Brain pericyte (primary cell): ENCODE results near the gene ASAH2.
"Not testable (repeated sequence)": the region's sequence is repeated elsewhere in the genome, so short reads cannot be mapped to it uniquely, and the experiment has no call there.

ENCODE experiments used
- DNase-seq: peaks from one replicate; pipeline ENCODE4 v3.0.0-alpha.2; 2012; ENCODE audit warnings: low read depth, low spot score

The ASAH2 gene

DNA sequence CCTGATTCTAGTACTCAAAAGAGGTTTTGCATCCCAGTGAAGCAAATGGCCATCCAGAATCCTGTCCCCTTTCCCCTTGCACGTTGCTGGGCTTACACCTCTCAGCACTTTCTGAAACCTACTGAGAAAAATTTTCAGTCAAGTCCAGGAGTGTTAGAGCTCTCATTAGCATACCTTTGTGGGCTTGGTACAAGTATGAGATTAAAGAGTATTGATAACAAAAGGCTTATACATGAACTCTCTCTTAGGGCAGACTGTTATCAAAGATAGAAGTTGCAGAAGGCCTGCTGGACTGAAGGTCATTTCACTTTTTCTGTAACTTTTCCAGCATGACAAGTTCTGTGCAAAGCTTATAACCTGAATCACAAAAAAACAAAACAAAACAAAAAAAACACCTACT lies at the start of gene ASAH2:
TSS of gene ASAH2 (minus strand) at position 123 of the 400 bp plus-strand sequence. CDS start 2,906 bp downstream, outside the sequence.
- no peak for DNase-seq

DNA sequence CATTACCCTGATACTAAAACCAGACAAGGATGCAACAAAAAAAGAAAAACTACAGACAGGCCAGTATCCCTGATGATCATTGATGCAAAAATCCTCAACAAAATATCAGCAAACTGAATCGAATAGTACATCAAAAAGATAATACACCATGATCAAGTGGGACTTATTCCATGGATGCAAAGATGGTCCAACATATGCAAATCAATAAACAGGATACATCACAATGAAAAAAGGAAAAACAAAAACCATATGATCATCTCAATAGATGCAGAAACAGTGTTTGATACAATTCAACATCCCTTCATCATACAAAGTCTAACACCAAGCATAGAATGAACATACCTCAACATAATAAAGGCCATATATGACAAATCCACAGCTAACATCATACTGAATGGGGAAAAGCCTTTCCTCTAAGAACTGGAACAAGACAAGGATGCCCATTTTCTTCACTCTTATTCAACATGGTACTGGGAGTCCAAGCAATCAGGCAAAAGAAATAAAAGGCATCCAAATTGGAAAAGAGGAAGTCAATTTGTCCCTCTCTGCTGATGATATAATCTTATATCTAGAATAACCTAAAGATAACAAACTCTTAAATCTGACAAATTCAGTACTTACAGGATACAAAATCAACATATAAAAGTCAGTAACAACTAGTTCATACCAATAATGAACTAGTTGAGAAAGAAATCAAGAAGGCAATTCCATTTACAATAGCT lies 48.8 kb upstream of the ASAH2 start:
- no peak for DNase-seq

DNA sequence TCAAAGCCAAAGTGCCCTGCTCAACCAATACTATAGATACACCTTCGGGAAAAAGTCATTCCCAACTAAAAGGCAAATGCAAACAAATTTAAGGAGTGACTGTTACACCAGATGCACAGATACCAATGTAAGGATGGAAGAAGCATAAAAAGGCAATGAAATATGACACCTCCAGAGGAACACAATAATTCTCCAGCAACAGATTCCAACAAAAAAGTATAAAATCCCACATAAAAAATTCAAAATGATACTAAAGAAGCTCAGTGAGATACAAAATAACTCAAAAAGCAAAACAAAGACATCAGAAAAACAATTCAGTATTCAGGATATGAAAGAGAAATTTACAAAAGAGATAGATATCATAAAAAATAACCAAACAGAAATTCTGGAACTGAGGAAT lies 44.1 kb upstream of the ASAH2 start:
- DNase-seq, result no peak

DNA sequence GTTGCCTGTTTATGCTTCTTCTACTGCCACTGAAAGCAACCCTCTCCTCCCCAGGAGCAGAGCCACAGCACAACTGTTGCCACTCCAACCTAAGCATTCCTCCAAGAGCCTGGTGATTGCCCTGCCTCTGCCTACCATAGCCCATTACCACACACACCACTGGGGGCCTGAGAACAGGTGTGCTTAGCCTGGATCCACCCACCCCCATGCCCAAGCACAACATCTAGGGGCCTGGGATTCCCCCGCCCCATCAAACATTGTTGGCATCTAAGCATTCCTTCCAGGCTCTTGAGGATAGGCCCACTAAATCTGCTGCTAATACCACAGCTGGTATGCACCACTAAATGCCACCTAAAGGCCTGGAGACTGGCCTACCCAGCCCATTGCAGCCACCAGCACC lies 43.3 kb upstream of the ASAH2 start:
- DNase-seq, result no peak

DNA sequence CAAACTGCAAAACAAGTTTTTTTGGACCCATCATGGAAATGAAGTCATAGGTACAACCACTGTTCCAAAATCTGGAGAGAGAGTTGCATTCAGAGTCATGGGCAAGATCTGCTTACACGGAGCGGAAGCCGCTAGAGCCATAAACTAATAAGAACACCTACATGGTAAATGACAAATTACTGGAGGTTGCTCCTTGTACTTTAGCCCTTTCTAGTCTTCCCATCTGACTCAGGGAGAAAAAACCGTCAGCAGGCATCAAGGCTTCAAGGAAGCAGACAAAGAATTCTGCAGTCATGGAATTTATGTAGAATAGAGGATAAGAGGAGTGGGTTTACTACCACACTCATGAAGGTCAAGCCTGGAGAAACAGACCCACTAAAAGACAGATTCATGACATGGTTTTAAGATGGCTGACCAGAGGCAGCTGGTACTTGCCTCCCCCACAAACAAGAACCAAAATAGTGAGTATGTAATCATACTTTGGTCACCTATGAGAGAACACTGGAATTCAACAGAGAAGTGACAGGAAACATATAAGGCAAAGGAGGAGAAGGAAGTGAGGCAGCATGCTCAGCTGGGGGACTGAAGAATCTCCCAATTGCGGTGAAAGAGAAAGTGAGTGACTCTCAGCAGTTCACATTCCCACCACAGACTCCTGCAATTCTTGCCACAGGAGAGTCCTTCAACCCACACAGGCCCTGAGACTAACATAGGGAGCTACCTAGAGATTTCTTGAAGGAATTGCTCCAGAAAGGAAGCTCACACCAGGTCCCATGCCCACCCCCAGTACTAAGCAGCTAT lies 42.4 kb upstream of the ASAH2 start:
- DNase-seq, result no peak

DNA sequence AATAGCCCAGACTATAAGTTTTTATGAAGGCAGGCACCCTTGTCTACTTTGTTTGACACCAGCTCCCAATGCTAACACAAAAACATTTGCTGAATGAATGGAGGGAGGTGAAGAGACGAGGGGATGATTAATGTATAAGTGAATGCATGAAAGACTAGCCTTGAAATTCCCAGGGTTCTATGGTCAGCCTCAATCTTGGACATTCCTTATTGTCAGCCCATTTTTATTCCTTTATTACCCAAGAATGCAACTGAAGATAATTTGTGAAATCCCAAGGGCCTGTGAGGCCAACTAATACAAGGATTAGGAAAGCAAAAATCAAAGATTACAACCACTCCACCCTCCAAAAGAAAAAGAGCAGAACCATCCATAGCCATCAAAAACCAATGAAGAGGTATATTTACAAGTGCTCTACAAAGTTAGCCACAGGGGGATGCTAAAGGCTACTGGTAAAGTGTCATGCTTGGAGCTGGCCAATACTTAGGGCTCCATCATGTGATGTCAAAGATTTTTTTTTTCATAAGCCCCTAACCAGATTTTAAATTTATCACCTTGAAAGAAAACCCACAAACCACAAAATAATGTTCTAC lies 40.0 kb upstream of the ASAH2 start:
- no peak for DNase-seq

DNA sequence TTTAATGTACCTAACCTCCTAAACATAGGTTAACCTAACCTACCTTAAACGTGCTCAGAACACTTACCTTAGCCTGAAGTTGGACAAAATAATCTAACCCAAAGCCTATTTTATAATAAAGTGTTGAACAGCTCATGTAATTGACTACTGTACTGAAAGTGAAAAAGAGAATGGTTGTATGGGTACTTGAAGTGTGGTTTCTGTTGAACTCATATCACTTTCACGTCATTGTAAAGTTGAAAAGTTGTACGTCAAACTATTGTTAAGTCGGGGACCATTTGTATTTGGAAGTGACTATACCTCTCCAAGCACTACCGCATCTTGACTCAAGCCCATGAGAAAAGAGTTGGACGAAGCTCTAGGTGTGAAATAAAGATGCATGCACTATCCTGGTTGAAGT lies 37.9 kb upstream of the ASAH2 start:
- DNase-seq, result no peak

DNA sequence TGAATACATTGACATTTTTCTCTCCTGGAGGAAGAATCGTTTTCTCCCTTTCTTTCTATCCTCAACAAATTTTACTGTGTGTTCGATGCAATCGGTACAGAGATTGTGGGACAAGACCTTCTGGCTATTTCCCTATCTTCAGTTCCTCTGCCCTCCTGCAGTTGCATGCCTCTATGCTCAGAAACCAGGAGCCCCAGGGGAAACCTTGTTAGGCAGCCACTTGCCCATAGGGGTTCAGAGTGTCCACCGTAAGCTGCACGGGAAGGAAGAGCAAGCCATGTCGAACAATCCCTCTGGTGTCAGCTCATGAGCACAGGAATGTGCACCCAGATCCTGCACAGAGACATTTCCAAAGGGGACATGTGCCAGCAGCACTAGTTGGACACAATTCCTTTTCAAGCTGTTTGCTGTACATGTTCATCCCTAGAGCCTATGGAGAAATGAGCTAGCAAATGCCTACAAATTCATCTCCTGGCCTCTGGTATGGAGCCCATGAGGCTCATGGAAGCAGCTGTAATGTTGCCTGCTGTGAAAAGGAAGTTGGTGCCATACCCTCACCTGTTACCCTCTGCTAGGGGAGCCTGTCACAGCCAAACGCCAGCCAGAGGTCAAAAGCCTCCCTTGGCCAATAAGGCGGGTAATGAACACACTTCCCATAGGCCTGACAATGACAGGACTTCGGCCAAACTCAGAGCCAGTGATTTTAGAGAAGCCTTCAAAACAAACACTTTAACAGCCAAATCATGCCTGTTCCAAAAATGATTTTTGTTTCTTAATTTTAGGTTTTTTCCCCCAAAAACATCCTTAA lies 35.9 kb upstream of the ASAH2 start:
- DNase-seq, result no peak

DNA sequence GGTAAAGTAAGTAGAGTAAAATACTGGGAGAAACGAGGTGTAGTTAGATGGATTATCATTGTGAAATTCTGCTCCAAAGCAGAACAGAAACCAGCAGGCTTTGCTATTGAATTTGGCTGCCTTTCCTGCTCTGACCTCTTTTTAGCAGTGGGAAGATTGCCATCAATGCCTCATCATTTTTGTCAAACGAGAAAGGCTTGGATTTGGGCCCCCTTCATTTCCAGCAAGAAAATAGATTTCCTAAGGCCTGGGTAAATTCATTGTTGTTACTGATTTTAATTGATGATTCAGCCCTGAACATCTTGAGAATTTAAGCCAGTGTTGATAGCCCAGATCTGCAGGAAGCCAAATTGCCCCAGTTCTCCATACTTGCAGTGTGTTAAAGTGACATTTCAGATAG lies 35.2 kb upstream of the ASAH2 start:
- DNase-seq, result no peak

DNA sequence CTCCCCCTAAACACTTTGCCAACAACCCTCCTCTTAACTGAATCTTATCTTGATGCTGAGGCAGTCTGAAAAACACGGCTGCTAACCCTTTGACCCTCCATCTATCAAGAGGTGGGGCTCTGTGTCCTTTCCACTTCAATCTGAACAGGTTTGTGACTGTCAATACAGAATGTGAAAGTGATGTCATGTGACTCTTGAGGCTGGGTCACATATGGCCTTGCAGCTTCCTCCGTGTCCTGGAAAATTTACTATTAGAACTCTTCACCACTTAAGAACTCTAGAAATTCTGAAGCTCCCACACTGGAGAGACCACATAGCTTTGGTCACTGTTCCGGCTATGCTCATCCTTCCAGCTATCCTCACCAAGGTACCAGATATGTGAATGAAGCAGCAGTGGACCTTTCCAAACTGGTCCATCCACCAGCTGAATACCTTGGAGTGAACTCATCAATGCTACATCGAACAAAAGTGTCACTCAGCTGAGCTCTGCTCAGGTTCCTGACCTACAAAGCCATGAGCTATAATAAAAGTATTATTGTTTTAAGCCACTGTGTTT lies 30.7 kb upstream of the ASAH2 start:
- DNase-seq, result no peak

DNA sequence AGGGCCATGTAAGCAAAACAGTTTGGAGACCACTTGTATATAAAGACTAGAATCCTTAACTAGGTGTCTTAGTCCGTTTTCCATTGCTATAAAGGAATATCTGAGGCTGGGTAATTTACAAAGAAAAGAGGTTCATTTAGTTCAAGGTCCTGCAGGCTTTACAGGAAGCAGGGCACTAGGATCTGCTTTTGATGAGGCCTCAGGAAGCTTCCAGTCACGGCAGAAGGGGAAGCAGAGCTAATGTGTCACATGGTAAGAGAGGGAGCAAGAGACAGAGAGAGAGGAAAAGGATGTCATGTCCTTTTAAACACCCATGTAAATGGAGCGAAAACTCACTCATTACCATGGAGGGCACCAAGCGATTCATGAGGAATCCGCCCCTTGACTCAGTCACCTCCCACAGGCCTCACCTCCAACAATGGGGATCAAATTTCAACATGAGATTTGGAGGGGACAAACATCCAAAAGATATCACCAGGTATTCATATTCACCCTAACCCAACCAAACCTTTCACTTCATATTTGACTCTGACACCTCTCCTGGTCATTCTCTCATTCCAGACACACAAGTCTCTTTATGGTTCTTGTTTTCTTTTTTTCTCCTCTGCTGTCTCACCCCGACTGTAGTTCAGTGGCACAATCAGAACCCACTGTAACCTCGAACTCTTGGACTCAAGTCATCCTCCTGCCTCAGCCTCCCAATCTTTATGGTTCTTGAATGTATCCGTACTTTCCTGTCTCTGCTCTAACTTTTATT lies 30.1 kb upstream of the ASAH2 start:
- no peak for DNase-seq

DNA sequence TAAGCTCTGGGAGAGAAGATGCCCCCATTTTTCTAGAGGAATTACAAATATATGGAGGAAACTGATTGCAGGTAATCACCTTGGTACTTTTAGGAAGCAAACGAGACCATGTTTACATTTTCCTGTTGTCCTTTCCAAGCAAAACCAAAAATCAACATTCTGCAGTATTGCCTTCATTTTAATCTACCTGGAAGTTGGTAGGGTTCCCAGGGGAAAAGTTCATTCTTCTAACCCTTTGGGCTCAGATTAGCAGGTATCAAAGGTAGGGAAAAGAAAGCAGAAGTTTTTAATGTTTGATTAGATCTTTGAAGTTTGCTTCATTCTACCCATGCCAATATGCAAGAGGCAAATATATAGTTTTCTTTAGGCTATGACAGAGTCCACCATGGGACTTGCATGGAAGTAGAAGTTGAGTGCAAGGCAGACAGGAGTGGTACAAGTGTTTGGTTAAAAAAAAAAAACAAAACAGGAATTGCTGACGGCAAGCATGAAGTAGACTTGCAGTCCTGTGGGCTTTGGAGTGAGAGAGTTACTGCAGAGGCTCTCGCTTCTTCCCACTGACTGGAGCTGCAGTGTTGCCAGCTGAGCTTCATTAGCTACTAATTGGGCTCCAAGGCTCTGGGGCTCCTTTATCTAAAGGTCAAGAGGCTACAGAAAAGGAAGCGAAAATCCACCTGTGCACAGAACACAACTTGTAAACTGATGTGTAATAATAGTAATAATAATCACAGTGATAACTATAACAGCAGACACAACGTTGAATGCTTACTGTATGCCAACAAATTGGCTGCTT lies 28.9 kb upstream of the ASAH2 start:
- no peak for DNase-seq

DNA sequence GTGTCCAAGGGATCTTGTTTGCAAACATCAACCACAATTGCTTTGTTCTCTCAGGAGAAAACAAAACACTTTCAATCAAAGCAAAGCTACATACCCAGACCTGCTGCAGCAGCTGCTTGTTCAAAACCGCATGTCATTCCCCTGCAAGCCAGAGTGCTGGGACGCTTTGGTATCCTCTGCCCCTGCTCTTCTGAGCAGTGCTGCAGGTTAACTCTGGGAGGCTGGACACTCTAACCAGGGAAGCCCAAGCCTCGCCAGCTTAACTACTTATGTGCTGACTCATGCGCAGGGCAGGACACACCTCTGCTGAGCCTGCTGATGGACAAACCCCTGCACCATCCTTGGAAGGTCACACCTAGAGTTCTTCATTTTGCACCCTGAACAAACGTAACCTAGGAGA lies 28.2 kb upstream of the ASAH2 start:
- DNase-seq, result no peak

DNA sequence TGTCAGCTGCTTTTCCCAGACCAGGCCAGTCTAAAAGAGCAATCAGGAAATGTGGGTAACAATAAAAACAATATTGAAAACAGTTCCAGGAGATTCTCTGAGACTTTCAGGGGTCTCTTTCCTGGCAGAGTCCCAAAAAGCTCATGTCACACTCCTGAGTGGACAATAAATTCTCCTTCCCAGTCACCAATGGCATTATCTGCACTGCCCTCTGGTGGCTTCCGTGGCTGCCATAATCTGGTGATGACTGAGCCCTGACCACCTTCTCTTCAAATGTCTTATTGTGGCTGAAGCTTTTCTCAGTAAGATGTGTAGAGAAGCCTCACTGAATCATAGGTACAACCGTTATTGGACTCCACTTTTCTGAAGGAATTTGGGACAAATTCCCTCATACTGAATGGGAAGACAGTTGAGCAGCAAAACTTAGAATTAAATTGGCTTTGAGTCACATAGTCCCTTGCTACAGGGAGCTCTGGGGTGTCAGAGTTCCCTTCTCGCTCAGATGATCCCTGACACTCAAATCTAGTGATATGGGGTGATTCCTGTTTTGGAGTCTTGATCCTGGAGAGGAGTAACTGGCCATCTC lies 24.4 kb upstream of the ASAH2 start:
- no peak for DNase-seq

DNA sequence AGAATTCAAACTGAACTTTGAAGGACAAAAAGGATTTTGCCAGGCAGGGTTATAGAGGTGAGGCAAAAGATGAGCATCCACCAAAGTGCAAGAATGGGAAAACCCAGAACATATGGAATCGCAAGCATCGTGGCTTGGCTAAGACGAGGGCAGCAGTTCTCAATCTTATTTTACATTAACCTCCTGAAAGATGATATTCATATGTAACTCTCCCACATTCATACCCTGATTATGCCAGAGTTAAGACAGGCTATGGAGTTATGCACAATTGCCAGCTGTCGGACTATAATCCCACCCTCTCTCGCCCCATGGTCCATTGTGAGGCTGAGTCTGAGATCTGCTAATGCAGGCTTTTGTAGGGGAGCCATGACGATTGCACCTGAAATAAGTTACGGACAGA lies 21.2 kb upstream of the ASAH2 start:
- DNase-seq, result no peak

DNA sequence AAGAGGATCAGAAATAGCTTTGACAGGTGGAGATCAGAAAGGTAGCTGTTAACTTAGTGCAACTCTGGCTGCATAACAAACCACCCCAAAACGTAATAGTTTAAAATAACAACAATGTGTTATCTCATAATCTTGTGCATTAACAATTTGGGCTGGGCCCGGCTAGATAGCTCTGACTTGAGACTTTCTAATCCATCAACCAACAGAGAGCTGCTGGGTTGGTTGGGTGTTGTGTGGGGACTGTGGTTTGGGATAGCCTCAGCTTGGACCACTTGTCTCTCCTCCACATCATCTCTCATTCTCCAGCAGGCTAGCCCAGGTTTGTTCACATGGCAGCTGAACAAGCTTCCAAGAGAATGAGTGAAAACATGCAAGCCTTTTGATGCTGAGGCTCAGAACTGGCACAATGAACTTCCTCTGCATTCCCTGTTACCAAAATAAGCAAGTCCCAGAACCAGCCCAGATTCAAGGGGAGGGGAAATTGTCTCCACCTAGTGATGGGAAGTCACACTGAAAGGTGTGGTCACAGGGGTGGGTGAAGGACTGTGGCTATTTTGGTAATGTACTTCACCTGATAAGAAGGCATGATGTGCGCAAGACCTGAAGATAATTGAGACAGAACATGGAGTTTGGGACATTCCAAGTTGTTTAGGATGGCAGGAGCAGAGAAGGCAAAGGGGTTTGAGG lies 20.4 kb upstream of the ASAH2 start:
- DNase-seq, result no peak

DNA sequence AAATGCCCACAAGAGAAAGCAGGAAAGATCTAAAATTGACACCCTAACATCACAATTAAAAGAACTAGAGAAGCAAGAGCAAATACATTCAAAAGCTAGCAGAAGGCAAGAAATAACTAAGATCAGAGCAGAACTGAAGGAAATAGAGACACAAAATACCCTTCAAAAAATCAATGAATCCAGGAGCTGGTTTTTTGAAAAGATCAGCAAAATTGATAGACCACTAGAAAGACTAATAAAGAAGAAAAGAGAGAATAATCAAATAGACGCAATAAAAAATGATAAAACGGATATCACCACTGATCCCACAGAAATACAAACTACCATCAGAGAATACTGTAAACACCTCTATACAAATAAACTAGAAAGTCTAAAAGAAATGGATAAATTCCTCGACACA lies 16.6 kb upstream of the ASAH2 start:
- not testable (repeated sequence) for DNase-seq

DNA sequence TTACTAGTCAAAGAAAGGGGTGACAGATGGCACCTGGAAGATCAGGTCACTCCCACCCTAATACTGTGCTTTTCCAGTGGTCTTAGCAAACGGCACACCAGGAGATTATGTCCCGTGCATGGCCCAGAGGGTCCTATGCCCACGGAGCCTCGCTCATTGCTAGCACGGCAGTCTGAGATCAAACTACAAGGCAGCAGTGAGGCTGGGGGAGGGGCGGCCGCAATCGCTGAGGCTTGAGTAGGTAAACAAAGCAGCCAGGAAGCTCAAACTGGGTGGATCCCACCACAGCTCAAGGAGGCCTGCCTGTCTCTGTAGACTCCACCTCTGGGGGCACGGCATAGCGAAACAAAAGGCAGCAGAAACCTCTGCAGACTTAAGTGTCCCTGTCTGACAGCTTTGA lies 11.3 kb upstream of the ASAH2 start:
- DNase-seq, result not testable (repeated sequence)

DNA sequence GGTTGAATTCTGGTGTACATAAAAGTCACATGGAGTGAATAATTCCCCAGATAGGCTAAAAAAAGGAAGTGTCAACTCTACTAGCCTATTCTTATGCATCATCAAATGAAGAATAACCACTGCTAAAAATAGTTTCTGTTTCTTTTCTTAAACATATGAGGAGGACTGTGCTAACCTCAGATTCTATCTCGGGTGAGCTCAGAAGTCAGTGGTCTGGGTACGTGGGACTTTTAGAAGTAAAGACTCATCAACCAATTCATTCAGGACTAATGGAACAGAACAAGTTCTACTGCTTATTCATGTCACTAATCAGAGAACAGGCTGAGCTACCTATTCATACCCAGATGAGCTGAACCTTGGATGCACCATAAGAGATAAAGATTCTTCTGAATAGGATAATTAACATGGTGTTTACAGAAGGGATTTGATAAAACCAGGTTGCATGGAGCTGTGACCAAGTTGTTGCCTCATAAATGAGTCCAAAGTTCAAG lies 9.5 kb upstream of the ASAH2 start:
- no peak for DNase-seq
